Right renal pelvis (tissue), 4 donors: Measurements from ENCODE around the gene RASL11B. TPM values are rescaled to one million over a fixed set of nuclear protein-coding genes. Genes with fewer than 3 reads are reported as not detected.

Experiments
- DNase-seq, 4 donors: peaks; one replicate each; pipeline ENCODE4 v3.0.0-alpha.2; 2013; ENCODE audit warnings: low read depth in 4 of 4, low spot score in 3 of 4, missing footprints in 1 of 4
- polyA plus RNA-seq, 4 donors: library from polyadenylated mRNA; unstranded; fragments of 120-200 nt; gene quantifications; one replicate each; pipeline ENCODE4 v1.2.1, GENCODE V29; 2013; ENCODE audit not compliant: insufficient read length in 4 of 4

Gene RASL11B
- polyA plus RNA-seq, 4 donors: 33.7 to 49.6 (median 46.0) TPM

- DNase-seq: peak; percentile 39 to 47 (median 44)
These were observed 49.7 kb downstream of the RASL11B start for GRCh38 chr4:52911684-52912294.

GRCh38 chr4:52912608-52913007 is 50.5 kb downstream of the RASL11B start:
- DNase-seq: no peak

- no peak for DNase-seq
These were observed 52.0 kb downstream of the RASL11B start for GRCh38 chr4:52914051-52914605.

- no peak for DNase-seq
These were observed 53.1 kb downstream of the RASL11B start for GRCh38 chr4:52915191-52915590.

GRCh38 chr4:52915730-52916300 is 53.7 kb downstream of the RASL11B start:
- no peak for DNase-seq

Other genes starting within 250 kb of the RASL11B start
- 10 to 100 TPM; 29.8 to 40.8 (median 37.1) TPM for gene USP46, start 203.0 kb upstream of the RASL11B start, polyA plus RNA-seq
- 1 to 10 TPM; 3.2 to 5.0 (median 4.2) TPM for gene ERVMER34-1, start 110.9 kb upstream of the RASL11B start, polyA plus RNA-seq